HCT116 (cell line): Measurements from ENCODE around the gene PEAK1. TPM values are rescaled to one million over a fixed set of nuclear protein-coding genes. Genes with fewer than 3 reads are reported as not detected.

Experiments
- ATAC-seq: fragments of 200-7000 bp; cut with Tn5 transposase; 2 replicates; pipeline ENCODE4 v1.9.1; 2020; ENCODE audit warnings: mild to moderate bottlenecking, moderate library complexity
- BruUV-seq: library from RNA; stranded (reverse); fragments of 400-500 nt; replicated peaks from 2 replicates; lab custom pipeline; 2021; lab: Mats Ljungman, UMichigan
- CTCF ChIA-PET: fragments of 300-600 bp; sonication (Branson Sonifier 250); formaldehyde crosslinking; loops from one replicate; lab custom pipeline; 2021; ENCODE audit warnings: antibody characterized with exemption; lab: Charles Lee
- POLR2A ChIA-PET: fragments of 300-600, 350-600 bp; sonication (Branson Sonifier 250); formaldehyde crosslinking; loops from one replicate; lab custom pipeline; 2021; ENCODE audit warnings: antibody characterized with exemption; lab: Charles Lee
- RAD21 ChIA-PET, 2 experiments: fragments of 300-600 bp; sonication (Branson Sonifier 250); formaldehyde crosslinking; loops; one replicate each; lab custom pipeline; 2023; ENCODE audit warnings: low total read pairs in 2 of 2; ENCODE audit not compliant: uncharacterized antibody in 2 of 2, unreplicated experiment in 2 of 2, low non-redundant PET in 1 of 2; lab: Charles Lee
- DNase-seq: peaks from one replicate; pipeline ENCODE4 v3.0.0-alpha.2; 2010; ENCODE audit warnings: low read depth, low spot score
- H2AFZ ChIP-seq: fragments of 200-600 bp; shearing (Covaris generic), sonication (generic); 2 replicates; pipeline ENCODE4 v1.6.1; 2017; ENCODE audit warnings: low read depth, mixed run types, mixed read lengths, antibody characterized with exemption, low read length; ENCODE audit not compliant: poor library complexity, severe bottlenecking
- H3K27ac ChIP-seq: 2 replicates; pipeline ENCODE4 v1.5.1; 2012; ENCODE audit warnings: low read depth, low read length
- H3K27me3 ChIP-seq: fragments of 200-600 bp; sonication (generic); 2 replicates; pipeline ENCODE4 v1.6.1; 2016; ENCODE audit warnings: mixed run types, low read length, mixed read lengths; ENCODE audit not compliant: insufficient read depth
- H3K36me3 ChIP-seq, 2 experiments: fragments of 200-500 bp in 1 of 2; fragments of 200-600 bp in 1 of 2; sonication (Bioruptor generic) in 1 of 2; sonication (generic) in 1 of 2; 2 replicates each; pipeline versions ENCODE4 v1.5.1 to v1.6.1; 2014 to 2016; ENCODE audit warnings: low read length in 2 of 2, inconsistent platforms in 1 of 2, mixed read lengths in 1 of 2, mixed run types in 1 of 2; ENCODE audit not compliant: insufficient read depth in 2 of 2, control insufficient read depth in 1 of 2
- H3K4me1 ChIP-seq, 2 experiments: fragments of 200-600 bp in 1 of 2; sonication (generic) in 1 of 2; 2 replicates each; pipeline versions ENCODE4 v1.5.1 to v1.6.1; 2012 to 2017; ENCODE audit warnings: low read length in 2 of 2, inconsistent platforms in 1 of 2, mild to moderate bottlenecking in 1 of 2, mixed read lengths in 1 of 2, mixed run types in 1 of 2, moderate library complexity in 1 of 2; ENCODE audit not compliant: insufficient read depth in 2 of 2, control insufficient read depth in 1 of 2
- H3K4me2 ChIP-seq: fragments of 200-600 bp; sonication (generic); 2 replicates; pipeline ENCODE4 v1.6.1; 2017; ENCODE audit warnings: mixed run types, low read length, mixed read lengths
- H3K4me3 ChIP-seq, 2 experiments: fragments of 200-600 bp in 1 of 2; sonication (generic) in 1 of 2; replicated peaks in 1 of 2; 2 replicates each; pipeline ENCODE4 v1.5.1; 2011 to 2016; ENCODE audit warnings: low read length in 2 of 2, control low read depth in 1 of 2, low read depth in 1 of 2, mild to moderate bottlenecking in 1 of 2, mixed read lengths in 1 of 2, mixed run types in 1 of 2
- H3K79me2 ChIP-seq: fragments of 200-600 bp; sonication (generic); 2 replicates; pipeline ENCODE4 v1.6.1; 2017; ENCODE audit warnings: mild to moderate bottlenecking, mixed run types, low read length, moderate library complexity, mixed read lengths; ENCODE audit not compliant: insufficient read depth
- H3K9ac ChIP-seq: fragments of 200-600 bp; sonication (generic); 2 replicates; pipeline ENCODE4 v1.6.1; 2016; ENCODE audit warnings: low read length, mixed read lengths
- H3K9me2 ChIP-seq: fragments of 200-600 bp; sonication (generic), shearing (Covaris generic); 2 replicates; pipeline ENCODE4 v1.6.1; 2017; ENCODE audit warnings: mixed run types, mild to moderate bottlenecking, moderate library complexity; ENCODE audit not compliant: insufficient read depth
- H3K9me3 ChIP-seq, 2 experiments: fragments of 200-500 bp in 1 of 2; fragments of 200-600 bp in 1 of 2; sonication (Bioruptor generic) in 1 of 2; sonication (generic) in 1 of 2; 2 replicates each; pipeline ENCODE4 v1.6.1; 2014 to 2017; ENCODE audit warnings: low read length in 2 of 2, mixed read lengths in 2 of 2, inconsistent platforms in 1 of 2, low read depth in 1 of 2, mild to moderate bottlenecking in 1 of 2, mixed run types in 1 of 2, moderate library complexity in 1 of 2; ENCODE audit not compliant: control insufficient read depth in 1 of 2, insufficient read depth in 1 of 2
- H4K20me1 ChIP-seq: fragments of 200-600 bp; sonication (generic), shearing (Covaris generic); 2 replicates; pipeline ENCODE4 v1.6.1; 2017; ENCODE audit warnings: mixed run types, mild to moderate bottlenecking, moderate library complexity; ENCODE audit not compliant: insufficient read depth
- CBX3 ChIP-seq: IDR thresholded peaks from 2 replicates; pipeline ENCODE4 v1.6.1; 2012; ENCODE audit warnings: low read depth
- CEBPB ChIP-seq: IDR thresholded peaks from 2 replicates; pipeline ENCODE4 v1.6.1; 2012; ENCODE audit warnings: low read depth
- EGR1 ChIP-seq: IDR thresholded peaks from 2 replicates; pipeline ENCODE4 v1.6.1; 2012; ENCODE audit warnings: low read depth
- EZH2 ChIP-seq: fragments of 200-600 bp; sonication (generic); IDR thresholded peaks from 2 replicates; pipeline ENCODE4 v1.6.1; 2017; ENCODE audit warnings: antibody characterized with exemption, mixed run types
- EZH2phosphoT487 ChIP-seq: fragments of 200-600 bp; IDR thresholded peaks from 2 replicates; pipeline ENCODE4 v1.6.1; 2018; ENCODE audit warnings: antibody characterized with exemption, borderline replicate concordance
- JUND ChIP-seq: IDR thresholded peaks from 2 replicates; pipeline ENCODE4 v1.6.1; 2012
- POLR2AphosphoS5 ChIP-seq: IDR thresholded peaks from 2 replicates; pipeline ENCODE4 v1.6.1; 2011; ENCODE audit warnings: mild to moderate bottlenecking, low read depth, low read length, moderate library complexity
- SIN3A ChIP-seq: IDR thresholded peaks from 2 replicates; pipeline ENCODE4 v1.6.1; 2012; ENCODE audit warnings: low read depth
- SP1 ChIP-seq: IDR thresholded peaks from 2 replicates; pipeline ENCODE4 v1.6.1; 2012; ENCODE audit warnings: low read depth
- SRF ChIP-seq: IDR thresholded peaks from 2 replicates; pipeline ENCODE4 v1.6.1; 2012; ENCODE audit warnings: low read depth
- TCF7L2 ChIP-seq: IDR thresholded peaks from 2 replicates; pipeline ENCODE4 v1.7.0; 2011; ENCODE audit warnings: borderline replicate concordance, inconsistent platforms; ENCODE audit not compliant: insufficient read depth, insufficient read length; ENCODE audit errors: extremely low read depth
- YY1 ChIP-seq: IDR thresholded peaks from 2 replicates; pipeline ENCODE4 v1.6.1; 2011; ENCODE audit warnings: low read length, low read depth, moderate library complexity, mild to moderate bottlenecking; ENCODE audit not compliant: insufficient replicate concordance; ENCODE audit errors: extremely low read depth
- ZBTB33 ChIP-seq: IDR thresholded peaks from 2 replicates; pipeline ENCODE4 v1.6.1; 2011; ENCODE audit warnings: mild to moderate bottlenecking, low read length, moderate library complexity; ENCODE audit not compliant: insufficient replicate concordance; ENCODE audit errors: extremely low read depth
- ZNF274 ChIP-seq: fragments of 200-500 bp; sonication (Bioruptor generic); IDR thresholded peaks from 2 replicates; pipeline ENCODE4 v1.6.1; 2014; ENCODE audit warnings: mild to moderate bottlenecking, low read depth, low read length, inconsistent platforms
- intact Hi-C: fragments of 100-400 bp; cut with micrococcal nuclease; formaldehyde crosslinking; loops from 2 replicates; pipeline ENCODE4 v1.10.0; 2022
- total RNA-seq: library from RNA; stranded (reverse); gene quantifications from one replicate; pipeline ENCODE4 v1.2.1, GENCODE V29; 2021; ENCODE audit not compliant: unreplicated experiment
- TF ChIP-seq, protein P1 (sequence below): IDR thresholded peaks from 2 replicates; pipeline ENCODE4 v1.6.1; 2012; ENCODE audit warnings: low read depth
- TF ChIP-seq, protein P2 (sequence below), 3 experiments: fragments of 200-600 bp in 1 of 3; sonication (generic) in 1 of 3; IDR thresholded peaks in 2 of 3; conservative IDR thresholded peaks in 1 of 3; 2 replicates each; pipeline ENCODE4 v1.5.1; 2012 to 2017; ENCODE audit warnings: low read depth in 2 of 3, low read length in 2 of 3, antibody characterized with exemption in 1 of 3, borderline replicate concordance in 1 of 3, control low read depth in 1 of 3, mild to moderate bottlenecking in 1 of 3, mixed read lengths in 1 of 3, mixed run types in 1 of 3, moderate library complexity in 1 of 3; ENCODE audit not compliant: insufficient read depth in 1 of 3
- TF ChIP-seq, protein P3 (sequence below): IDR thresholded peaks from 2 replicates; pipeline ENCODE4 v1.6.1; 2012

PEAK1 gene
- total RNA-seq, 1 experiment from 2014 or later = 23.4 TPM

DNA sequence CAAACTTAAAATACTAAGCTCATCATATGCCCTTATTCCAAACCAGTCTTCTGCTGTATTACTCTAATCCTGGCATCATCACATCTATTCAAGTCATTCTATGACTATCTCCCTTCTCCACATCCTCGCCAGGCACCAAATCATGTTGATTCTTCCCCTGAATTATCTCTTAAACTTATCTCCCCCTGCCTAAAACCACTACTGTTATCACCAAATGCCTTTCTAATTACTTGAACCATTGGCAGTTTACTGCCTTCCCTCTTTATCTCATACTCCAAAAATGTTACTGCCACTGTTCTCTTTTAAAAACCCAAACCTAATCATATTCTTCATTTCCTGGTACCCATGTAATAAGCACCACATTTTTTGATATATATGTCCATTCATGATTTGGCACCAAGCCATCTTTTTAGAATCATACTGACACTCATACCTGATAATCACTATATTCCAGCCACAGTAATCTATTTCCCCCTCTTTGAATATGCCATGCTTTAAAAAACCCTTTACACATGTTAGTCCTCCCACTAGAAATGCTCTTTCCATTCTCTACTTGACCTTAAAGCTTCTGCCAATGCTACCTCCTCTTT, 126.8 kb downstream of the PEAK1 start:
- H3K79me2 ChIP-seq = no peaks in the 10 kb centered on the region
- H3K36me3 ChIP-seq = no peaks in the 10 kb centered on the region
- TF ChIP-seq EGR1 = no peak
- TF ChIP-seq ZNF274 = no peak
- TF ChIP-seq, protein P1, sequence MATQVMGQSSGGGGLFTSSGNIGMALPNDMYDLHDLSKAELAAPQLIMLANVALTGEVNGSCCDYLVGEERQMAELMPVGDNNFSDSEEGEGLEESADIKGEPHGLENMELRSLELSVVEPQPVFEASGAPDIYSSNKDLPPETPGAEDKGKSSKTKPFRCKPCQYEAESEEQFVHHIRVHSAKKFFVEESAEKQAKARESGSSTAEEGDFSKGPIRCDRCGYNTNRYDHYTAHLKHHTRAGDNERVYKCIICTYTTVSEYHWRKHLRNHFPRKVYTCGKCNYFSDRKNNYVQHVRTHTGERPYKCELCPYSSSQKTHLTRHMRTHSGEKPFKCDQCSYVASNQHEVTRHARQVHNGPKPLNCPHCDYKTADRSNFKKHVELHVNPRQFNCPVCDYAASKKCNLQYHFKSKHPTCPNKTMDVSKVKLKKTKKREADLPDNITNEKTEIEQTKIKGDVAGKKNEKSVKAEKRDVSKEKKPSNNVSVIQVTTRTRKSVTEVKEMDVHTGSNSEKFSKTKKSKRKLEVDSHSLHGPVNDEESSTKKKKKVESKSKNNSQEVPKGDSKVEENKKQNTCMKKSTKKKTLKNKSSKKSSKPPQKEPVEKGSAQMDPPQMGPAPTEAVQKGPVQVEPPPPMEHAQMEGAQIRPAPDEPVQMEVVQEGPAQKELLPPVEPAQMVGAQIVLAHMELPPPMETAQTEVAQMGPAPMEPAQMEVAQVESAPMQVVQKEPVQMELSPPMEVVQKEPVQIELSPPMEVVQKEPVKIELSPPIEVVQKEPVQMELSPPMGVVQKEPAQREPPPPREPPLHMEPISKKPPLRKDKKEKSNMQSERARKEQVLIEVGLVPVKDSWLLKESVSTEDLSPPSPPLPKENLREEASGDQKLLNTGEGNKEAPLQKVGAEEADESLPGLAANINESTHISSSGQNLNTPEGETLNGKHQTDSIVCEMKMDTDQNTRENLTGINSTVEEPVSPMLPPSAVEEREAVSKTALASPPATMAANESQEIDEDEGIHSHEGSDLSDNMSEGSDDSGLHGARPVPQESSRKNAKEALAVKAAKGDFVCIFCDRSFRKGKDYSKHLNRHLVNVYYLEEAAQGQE = no peak
- no peak for TF ChIP-seq CBX3
- TF ChIP-seq, protein P2, sequence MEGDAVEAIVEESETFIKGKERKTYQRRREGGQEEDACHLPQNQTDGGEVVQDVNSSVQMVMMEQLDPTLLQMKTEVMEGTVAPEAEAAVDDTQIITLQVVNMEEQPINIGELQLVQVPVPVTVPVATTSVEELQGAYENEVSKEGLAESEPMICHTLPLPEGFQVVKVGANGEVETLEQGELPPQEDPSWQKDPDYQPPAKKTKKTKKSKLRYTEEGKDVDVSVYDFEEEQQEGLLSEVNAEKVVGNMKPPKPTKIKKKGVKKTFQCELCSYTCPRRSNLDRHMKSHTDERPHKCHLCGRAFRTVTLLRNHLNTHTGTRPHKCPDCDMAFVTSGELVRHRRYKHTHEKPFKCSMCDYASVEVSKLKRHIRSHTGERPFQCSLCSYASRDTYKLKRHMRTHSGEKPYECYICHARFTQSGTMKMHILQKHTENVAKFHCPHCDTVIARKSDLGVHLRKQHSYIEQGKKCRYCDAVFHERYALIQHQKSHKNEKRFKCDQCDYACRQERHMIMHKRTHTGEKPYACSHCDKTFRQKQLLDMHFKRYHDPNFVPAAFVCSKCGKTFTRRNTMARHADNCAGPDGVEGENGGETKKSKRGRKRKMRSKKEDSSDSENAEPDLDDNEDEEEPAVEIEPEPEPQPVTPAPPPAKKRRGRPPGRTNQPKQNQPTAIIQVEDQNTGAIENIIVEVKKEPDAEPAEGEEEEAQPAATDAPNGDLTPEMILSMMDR (IDR thresholded peaks at IDR 0.05 in 2 of 3, conservative IDR thresholded peaks at IDR 0.05 in 1 of 3; ENCODE audit: borderline replicate concordance in 1 of 3, insufficient read depth in 1 of 3, low read depth in 2 of 3, low read length in 2 of 3) = no peak
- TF ChIP-seq SRF = no peak
- TF ChIP-seq CEBPB = no peak
- no peak for TF ChIP-seq EZH2
- no peak for TF ChIP-seq TCF7L2
- no peak for TF ChIP-seq ZBTB33
- no peak for TF ChIP-seq YY1
- no peak for TF ChIP-seq JUND
- TF ChIP-seq, protein P3, sequence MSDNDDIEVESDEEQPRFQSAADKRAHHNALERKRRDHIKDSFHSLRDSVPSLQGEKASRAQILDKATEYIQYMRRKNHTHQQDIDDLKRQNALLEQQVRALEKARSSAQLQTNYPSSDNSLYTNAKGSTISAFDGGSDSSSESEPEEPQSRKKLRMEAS = no peak
- no peak for TF ChIP-seq SIN3A
- no peak for TF ChIP-seq SP1
- TF ChIP-seq POLR2AphosphoS5 = no peak
- TF ChIP-seq EZH2phosphoT487 = no peak
- no peak overlapping the region for H3K4me2 ChIP-seq
- intact Hi-C loops = no loop called here
- no peak overlapping the region for H3K27ac ChIP-seq
- H3K4me1 ChIP-seq = no peaks in the 10 kb centered on the region
- no peak overlapping the region for H3K4me3 ChIP-seq
- no TSS peak for BruUV-seq
- ChIA-PET POLR2A (interaction anchor here (0.6 kb wide), 1 partner anchor 64 kb away, joined by 3 read pairs; no protein-coding TSS in a partner anchor), CTCF (no interaction called here), RAD21 (no interaction called here)
- H3K9me3 ChIP-seq = no peaks in the 10 kb centered on the region
- no peak overlapping the region for H2AFZ ChIP-seq
- ATAC-seq = no peak
- no peaks in the 10 kb centered on the region for H3K9me2 ChIP-seq
- H3K27me3 ChIP-seq = no peaks in the 10 kb centered on the region
- no peaks in the 10 kb centered on the region; the same call in 1 of the 2 replicates for H4K20me1 ChIP-seq
- no peak overlapping the region for H3K9ac ChIP-seq
- DNase-seq = no peak
